GM13977 (cell line): ENCODE data around the gene SPEM1.

ENCODE experiments used
- DNase-seq: peaks from one replicate; pipeline ENCODE4 v3.0.0; 2012; ENCODE audit warnings: low spot score
- CTCF ChIP-seq: IDR thresholded peaks from 2 replicates; pipeline ENCODE4 v1.5.1; 2012; ENCODE audit warnings: mild to moderate bottlenecking, control low read depth; ENCODE audit not compliant: insufficient read depth; ENCODE audit errors: extremely low read depth, missing control alignments
- in situ Hi-C: fragments of 300-500 bp; cut with MboI; formaldehyde crosslinking; loops from one replicate; pipeline ENCODE4 v1.12.0; 2022; ENCODE audit warnings: low sequenced_read_pairs, low pct_unique_long_range_greater_than_20kb, mixed read lengths, inconsistent platforms; ENCODE audit not compliant: unreplicated experiment

Gene SPEM1

GRCh38 chr17:7426896-7427489, 6.9 kb downstream of the SPEM1 start:
- DNase-seq, result no peak
- in situ Hi-C loops, result no loop called here

DNA sequence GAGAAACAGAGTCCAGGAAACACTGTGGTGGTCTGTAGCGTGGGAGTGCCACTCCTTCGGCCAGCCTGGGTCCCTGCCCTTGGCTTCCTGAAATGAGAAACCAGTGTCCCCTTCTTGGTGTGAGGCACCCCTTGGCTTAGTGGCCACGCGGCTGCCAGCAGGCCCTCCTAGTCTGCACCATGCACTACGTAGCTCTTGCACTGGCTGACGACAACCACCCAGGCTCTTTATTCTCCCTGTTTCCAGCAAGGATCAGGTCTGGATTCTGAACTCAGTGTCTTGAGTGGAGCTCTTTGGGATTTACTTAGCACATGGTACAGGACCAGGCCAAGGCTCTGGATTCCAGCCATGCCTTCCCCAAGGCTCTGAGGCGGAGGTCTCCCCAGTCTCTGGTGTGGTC, 7.4 kb downstream of the SPEM1 start:
- TF ChIP-seq CTCF, result no peak
- in situ Hi-C loops, result no loop called here
- no peak for DNase-seq

More at GRCh38 chr17:7426896-7427489, 6.9 kb downstream of the SPEM1 start:
- TF ChIP-seq CTCF, result no peak

DNA sequence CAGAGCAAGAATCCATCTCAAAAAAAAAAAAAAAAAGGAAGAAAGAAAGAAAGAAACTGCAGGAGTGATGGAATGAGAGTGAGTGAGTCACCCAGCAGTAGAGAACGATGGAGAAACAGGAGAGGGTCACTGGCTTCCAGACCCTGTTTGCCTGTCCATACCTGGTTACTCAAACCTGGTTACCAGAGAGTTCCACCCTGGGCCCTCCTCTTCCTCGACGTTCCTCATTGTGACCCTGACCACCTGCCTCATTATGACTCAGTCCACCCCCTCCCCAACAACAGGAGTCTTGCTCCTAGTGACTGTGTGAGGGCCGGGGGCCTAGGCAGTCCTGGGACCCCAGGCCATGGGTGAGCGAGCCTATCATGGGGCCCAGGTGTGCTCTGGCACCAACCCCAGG, 8.4 kb downstream of the SPEM1 start, which contains the start of gene SPEM3:
TSS of gene SPEM3 (plus strand) at position 301 of the 400 bp plus-strand sequence. CDS start at position 347, 46 bp downstream.
- no peak for DNase-seq
- no peak for TF ChIP-seq CTCF
- in situ Hi-C loops, result no loop called here

DNA sequence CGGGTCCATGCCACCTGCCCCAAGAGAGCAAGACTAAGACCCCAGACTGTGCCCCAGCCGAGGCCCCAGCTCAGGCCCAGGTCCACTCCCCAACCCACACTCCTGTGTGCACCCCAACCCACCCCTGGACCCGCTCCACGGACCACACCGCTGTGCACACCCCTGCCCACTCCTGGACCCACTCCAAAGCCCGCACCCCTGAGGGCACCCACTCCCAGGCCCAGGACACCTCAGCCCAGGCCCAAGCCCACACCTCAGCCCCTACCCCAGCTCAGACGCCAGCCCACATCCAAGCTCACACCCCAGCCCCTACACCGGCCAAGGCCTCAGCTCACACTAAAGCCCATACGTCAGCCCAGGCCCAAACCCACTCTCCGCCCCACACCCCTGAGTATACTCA, 9.6 kb downstream of the SPEM1 start:
- in situ Hi-C loops, result no loop called here
- no peak for TF ChIP-seq CTCF
- DNase-seq, result no peak

DNA sequence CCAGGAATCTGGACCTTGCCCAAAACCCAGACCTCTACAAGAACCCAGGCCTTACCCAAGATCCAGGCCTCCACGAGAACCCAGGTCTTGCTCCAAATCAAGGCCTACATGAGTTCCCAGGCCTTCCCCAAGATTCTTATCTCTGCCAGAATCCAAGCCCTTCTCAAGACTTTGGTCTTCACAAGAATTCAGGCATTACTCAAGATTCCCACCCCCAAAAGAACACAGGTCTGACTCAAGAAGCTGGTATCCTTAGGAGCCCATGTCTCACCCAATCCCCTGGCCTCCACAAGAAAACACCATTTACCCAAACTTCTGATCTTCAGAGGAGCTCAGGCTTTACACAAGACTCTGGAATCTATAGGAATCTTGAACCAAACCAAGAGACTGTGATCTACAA, 11.1 kb downstream of the SPEM1 start:
- in situ Hi-C loops, result no loop called here
- TF ChIP-seq CTCF, result no peak
- DNase-seq, result no peak

DNA sequence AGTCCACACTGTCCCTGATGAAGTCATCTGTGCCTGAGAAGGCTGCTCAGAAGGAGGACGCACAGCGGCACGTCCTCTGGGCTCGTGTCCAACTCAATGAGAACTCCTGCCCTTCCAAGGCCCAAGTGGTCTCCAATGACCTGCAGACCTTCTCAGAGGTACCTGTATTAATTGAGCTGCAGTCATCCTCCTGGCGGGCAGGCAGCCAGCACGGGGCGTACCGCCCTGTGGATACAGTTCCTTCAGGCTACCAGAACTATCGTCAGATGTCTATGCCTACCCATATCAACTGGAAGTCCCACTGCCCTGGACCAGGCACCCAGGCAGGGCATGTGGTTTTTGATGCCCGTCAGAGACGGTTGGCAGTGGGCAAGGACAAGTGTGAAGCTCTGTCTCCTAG, 12.2 kb downstream of the SPEM1 start:
- no peak for TF ChIP-seq CTCF
- in situ Hi-C loops, result no loop called here
- DNase-seq, result no peak
